Mononuclear cell (primary cell): ENCODE measurements around the gene BRD9. TPM values are rescaled to one million over a fixed set of nuclear protein-coding genes. Genes with fewer than 3 reads are reported as not detected.
A peak's percentile ranks its signal among the peaks of the same experiment; 100 is the strongest.
"Not testable (repeated sequence)": the region's sequence is repeated elsewhere in the genome, so short reads cannot be mapped to it uniquely, and the experiment has no call there.

Experiments
- H3K27me3 ChIP-seq: 2 replicates; pipeline ENCODE4 v1.6.0; 2011; ENCODE audit warnings: low read length, control low read depth; ENCODE audit not compliant: insufficient read depth
- H3K4me1 ChIP-seq: 2 replicates; pipeline ENCODE4 v1.5.1; 2011; ENCODE audit warnings: mild to moderate bottlenecking, low read length, control low read depth; ENCODE audit not compliant: insufficient read depth
- H3K4me3 ChIP-seq: 2 replicates; pipeline ENCODE4 v1.5.1; 2011; ENCODE audit warnings: mild to moderate bottlenecking, low read length, moderate library complexity
- H3K9me3 ChIP-seq: 2 replicates; pipeline ENCODE4 v1.5.1; 2011; ENCODE audit warnings: low read depth, mild to moderate bottlenecking, control low read depth, low read length
- total RNA-seq: library from RNA; depleted of rRNA; stranded (reverse); fragments of >200 nt; gene quantifications from one replicate; pipeline ENCODE4 v1.2.3, GENCODE V29; 2012

Gene BRD9
- total RNA-seq: 30.7 TPM

DNA sequence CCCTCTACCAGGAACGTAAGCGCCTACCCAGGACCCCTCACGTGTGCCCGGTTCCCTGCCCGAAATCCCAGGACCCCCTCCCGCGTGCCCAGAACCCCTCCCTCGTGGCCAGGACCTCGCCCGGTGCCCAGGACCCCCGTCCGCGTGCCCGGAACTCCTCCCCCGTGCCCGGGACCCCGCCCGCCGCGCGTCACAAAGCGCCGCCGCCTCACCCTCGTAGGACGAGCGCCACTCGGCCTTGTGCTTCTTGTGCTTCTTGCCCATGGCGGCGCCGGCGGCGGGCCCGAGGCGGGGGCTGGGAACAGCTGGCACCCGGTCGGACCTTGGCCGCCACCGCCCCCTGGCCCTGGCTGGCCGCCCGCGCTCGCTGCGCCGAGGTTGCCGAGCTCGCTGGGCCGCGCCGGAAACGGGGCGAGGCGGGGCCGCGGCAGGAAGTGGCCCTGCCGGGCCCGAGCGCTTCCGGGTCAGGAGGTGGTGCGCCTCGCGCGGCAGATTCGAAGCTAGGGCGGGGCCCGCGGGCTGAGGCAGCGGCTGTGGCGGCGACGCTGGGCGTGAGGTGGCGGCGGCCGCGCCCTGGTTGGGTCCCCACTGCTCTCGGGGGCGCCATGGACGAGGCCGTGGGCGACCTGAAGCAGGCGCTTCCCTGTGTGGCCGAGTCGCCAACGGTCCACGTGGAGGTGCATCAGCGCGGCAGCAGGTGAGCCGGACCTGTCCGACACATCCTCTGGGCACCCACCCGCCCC lies at the start of gene BRD9, which contains the start of gene TRIP13:
BRD9 (minus strand) TSS at position 408 of the 743 bp plus-strand sequence; CDS start at position 264, 144 bp downstream.
TRIP13 (plus strand) TSS at position 491 of the 743 bp plus-strand sequence; CDS start at position 606, 115 bp downstream.
- H3K27me3 ChIP-seq: no peaks in the 10 kb centered on the region
- no peaks in the 10 kb centered on the region for H3K9me3 ChIP-seq
- peaks cover 22% of the 10 kb centered on the region for H3K4me1 ChIP-seq
- H3K4me3 ChIP-seq: peak within 1 kb of the TSS; percentile 73

DNA sequence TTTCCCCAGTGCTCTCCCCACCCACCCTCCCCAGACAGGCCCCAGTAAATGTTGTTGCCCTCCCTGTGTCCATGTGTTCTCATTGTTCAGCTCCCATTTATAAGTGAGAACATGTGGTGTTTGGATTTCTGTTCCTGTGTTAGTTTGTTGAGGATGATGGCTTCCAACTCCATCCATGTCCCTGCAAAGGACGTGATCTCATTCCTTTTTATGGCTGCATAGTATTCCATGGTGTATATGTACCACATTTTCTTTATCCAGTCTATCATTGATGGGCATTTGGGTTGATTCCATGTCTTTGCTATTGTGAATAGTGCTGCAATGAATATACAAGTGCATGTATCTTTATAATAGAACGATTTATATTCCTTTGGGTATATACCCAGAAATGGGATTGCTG lies 48.1 kb upstream of the BRD9 start:
- H3K9me3 ChIP-seq, H3K27me3 ChIP-seq, H3K4me3 ChIP-seq, H3K4me1 ChIP-seq: not testable (repeated sequence)

DNA sequence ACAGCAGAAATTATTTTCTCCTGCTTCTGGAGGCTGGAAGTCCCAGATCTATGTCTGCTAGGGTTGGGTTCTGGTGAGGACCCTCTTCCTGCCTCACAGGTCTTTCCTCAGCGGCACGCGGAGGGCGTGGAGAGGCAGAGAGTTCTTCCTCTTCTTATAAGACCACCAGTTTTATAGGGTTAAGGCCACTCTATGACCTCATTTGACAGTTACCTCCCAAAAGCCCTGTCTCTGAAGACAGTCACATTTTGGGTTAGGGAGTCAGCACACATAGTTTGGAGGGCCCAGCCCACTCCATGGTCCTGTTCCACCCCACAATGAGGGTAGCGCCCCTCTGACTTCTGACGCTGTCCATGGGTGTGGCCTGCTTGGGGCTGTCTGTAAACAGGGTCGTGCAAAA lies 46.8 kb upstream of the BRD9 start:
- Histone ChIP-seq H3K9me3 (no peaks in the 10 kb centered on the region), H3K4me1 (no peaks in the 10 kb centered on the region), H3K27me3 (no peaks in the 10 kb centered on the region), H3K4me3 (no peak overlapping the region)

GRCh38 chr5:937151-937924 lies 44.7 kb upstream of the BRD9 start:
- H3K27me3 ChIP-seq: no peaks in the 10 kb centered on the region
- H3K4me3 ChIP-seq: no peak overlapping the region
- no peaks in the 10 kb centered on the region for H3K4me1 ChIP-seq
- no peaks in the 10 kb centered on the region for H3K9me3 ChIP-seq

DNA sequence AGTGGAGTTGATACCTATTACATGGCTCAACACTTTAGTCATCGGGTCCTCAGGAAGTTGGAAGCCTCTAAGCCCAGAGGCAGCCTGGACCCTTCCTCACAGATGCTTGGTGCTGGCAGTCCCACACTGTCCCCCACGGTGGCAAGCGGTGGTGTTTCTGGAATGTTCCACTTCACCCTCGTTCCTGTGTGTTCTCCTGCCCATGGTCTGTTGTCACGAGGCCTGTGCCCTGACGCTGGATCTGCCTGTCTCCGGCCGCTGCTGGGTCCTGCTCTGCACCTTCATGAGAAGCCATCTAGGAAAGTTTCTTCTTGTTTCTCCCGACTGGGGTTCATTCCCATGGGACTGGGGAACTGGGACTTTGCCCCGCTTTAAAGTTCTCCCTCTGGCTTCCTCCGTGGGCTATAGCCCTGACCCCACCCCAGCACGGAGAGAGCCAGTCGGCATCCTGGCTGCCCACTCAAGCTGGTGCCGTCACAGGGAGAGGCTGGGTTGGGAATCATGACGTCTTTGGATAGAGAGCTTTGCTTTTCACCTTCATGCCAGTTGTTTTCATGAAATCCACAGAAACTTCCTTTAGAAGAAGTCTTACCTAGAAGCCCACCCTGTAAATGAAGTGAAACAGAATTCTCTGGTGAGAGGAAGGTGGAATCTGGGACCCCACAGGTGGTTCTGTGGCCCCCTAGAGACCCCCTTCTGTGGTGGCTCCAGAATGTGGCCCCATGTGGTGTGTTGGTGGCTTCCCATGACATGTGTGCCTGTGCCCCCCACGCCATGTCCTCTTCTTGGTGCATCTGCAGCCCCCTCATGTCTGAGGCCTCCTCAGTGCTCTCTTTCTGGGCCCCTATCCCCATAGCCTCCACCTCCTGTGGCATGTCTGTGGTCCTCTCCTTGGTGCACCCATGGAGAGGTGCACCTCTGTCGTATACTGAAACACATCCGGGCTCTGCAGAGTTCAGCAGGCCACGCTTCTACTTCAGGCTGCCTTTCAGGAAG lies 43.8 kb upstream of the BRD9 start:
- no peaks in the 10 kb centered on the region for H3K9me3 ChIP-seq
- H3K27me3 ChIP-seq: no peaks in the 10 kb centered on the region
- H3K4me1 ChIP-seq: no peaks in the 10 kb centered on the region
- no peak overlapping the region for H3K4me3 ChIP-seq

DNA sequence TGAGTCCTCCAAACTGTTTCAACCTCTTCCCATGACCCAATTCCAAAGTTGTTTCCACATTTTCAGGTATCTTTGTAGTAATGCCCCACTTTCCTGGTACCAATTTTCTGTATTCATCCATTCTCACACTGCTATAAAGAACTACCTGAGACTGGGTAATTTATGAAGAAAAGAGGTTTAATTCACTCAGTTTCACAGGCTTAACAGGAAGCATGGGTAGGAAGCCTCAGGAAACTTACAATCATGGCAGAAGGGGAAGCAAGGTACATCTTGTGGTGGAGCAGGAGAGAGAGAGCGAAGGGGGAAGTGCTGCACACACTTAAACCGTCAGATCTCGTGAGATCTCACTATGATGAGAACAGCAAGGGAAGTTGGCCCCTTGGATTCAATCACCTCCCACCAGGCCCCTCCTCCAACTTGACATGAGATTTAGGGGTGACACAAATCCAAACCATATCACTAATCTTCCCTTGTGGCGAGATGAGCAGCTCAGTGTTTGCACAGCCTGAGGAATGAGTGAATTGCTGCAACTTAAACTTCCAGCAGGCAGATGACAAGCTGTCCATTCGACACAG lies 43.0 kb upstream of the BRD9 start:
- no peaks in the 10 kb centered on the region for H3K9me3 ChIP-seq
- no peaks in the 10 kb centered on the region for H3K4me1 ChIP-seq
- no peak overlapping the region for H3K4me3 ChIP-seq
- no peaks in the 10 kb centered on the region for H3K27me3 ChIP-seq

DNA sequence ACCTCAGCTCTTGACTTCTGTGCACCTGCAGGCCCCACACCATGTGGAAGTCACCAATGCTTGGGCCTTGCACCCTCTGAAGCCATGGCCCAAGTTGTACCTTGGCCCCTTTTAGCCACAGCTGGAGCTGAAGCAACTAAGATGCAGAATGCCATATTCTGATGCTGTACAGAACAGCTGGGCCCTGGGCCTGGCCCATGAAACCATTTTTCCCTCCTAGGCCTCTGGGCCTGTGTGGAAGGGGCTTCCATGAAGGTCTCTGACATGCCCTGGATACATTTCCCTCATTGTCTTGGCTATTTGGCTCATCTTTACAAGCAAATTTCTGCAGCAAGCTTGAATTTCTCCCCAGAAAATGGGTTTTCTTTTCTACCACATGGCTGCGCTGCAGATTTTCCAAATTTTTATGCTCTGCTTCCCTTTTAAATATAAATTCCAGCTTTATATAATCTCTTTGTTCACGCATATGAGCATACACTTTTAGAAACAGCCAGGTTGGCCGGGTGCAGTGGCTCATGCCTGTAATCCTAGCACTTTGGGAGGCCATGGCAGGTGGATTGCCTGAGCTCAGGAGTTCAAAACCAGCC lies 41.9 kb upstream of the BRD9 start:
- not testable (repeated sequence) for H3K9me3 ChIP-seq, H3K27me3 ChIP-seq, H3K4me1 ChIP-seq, H3K4me3 ChIP-seq

DNA sequence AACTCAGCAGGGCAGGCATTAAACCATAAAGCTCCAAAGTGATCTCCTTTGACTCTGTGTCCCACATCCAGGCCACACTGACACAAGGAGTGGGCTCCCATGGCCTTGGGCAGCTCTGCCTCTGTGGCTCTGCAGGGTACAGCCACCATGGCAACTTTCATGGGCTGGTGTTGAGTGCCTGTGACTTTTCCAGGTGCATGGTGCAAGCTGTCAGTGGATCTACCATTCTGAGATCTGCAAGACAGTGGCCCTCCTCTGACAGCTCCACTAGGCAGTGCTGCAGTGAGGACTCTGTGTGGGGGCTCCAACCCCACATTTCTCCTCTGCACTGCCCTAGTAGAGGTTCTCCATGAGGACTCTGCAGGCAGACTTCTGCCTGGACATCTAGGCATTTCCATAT lies 41.4 kb upstream of the BRD9 start:
- not testable (repeated sequence) for H3K9me3 ChIP-seq, H3K4me3 ChIP-seq, H3K27me3 ChIP-seq, H3K4me1 ChIP-seq

- Histone ChIP-seq H3K9me3 (no peaks in the 10 kb centered on the region), H3K4me3 (no peak overlapping the region), H3K4me1 (no peaks in the 10 kb centered on the region), H3K27me3 (no peaks in the 10 kb centered on the region)
Observed at GRCh38 chr5:933251-933861, 40.8 kb upstream of the BRD9 start.

GRCh38 chr5:932628-933250 lies 40.1 kb upstream of the BRD9 start:
- no peaks in the 10 kb centered on the region for H3K4me1 ChIP-seq
- no peak overlapping the region for H3K4me3 ChIP-seq
- no peaks in the 10 kb centered on the region for H3K9me3 ChIP-seq
- H3K27me3 ChIP-seq: peaks cover 1% of the 10 kb centered on the region

- H3K4me3 ChIP-seq: no peak overlapping the region
- H3K4me1 ChIP-seq: no peaks in the 10 kb centered on the region
- H3K9me3 ChIP-seq: no peaks in the 10 kb centered on the region
- peaks cover 7% of the 10 kb centered on the region for H3K27me3 ChIP-seq
Observed at GRCh38 chr5:932151-932627, 39.6 kb upstream of the BRD9 start.

DNA sequence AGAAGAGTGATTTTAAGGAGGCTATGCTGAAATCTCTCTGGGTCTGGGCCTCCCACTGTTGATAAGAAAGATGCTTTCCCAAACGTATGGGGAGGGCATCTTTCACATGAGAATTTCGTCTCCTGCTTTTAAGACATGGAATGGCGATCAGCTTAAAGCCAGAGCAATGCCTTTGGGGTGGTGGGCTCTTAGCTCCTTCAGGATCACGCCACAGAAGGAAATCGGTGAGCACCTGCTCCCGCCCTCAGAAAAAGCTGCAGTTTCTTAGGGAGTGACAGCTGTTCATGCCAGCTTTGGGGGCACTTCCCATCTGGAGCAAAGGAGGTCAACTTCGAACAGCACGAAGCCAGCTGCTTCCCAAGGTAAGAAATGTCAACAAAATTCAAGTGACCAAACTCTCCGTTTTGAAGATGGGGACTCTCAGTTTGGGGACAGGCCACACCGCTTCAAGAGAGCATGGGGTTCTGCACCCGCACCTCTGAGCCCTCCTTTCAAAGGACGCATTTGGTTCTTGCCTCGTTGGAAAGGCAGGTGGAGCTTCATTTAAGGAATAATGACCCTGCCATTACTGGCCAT lies 39.1 kb upstream of the BRD9 start:
- H3K4me3 ChIP-seq: no peak overlapping the region
- H3K9me3 ChIP-seq: no peaks in the 10 kb centered on the region
- H3K4me1 ChIP-seq: peaks cover 5% of the 10 kb centered on the region
- peaks cover 12% of the 10 kb centered on the region for H3K27me3 ChIP-seq

DNA sequence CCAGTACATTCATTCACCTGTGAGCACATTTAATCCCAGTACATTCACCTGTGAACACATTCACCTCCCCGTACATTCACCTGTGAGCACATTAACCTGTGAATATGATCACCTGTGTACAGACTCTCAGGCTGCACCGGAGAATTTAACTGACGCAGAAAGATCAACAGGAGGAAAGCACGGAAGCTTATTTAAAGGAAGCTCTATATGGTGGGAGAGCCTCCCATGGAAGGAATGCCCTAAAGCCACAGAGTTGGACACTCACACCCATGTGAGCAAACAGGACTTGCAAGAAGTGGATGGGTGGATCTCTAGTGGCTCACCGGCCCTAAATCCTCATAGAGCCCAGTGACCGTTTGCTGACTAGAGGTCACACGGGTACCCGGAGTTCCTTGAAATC lies 38.3 kb upstream of the BRD9 start:
- H3K4me1 ChIP-seq: peaks cover 6% of the 10 kb centered on the region
- H3K9me3 ChIP-seq: no peaks in the 10 kb centered on the region
- no peak overlapping the region for H3K4me3 ChIP-seq
- H3K27me3 ChIP-seq: peaks cover 19% of the 10 kb centered on the region
